ENCODE measurements around the gene ZFP42.
"Not testable (repeated sequence)": the region's sequence is repeated elsewhere in the genome, so short reads cannot be mapped to it uniquely, and the experiment has no call there.

The ZFP42 gene

GRCh38 chr4:187995322-187996207 is at the start of gene ZFP42:
ZFP42 (plus strand) TSS chr4:187995771; CDS start chr4:188002808, 7,037 bp downstream.
- DNase-seq = peak; percentile 36

GRCh38 chr4:187961171-187961570 is 34.4 kb upstream of the ZFP42 start:
- no peak for DNase-seq

GRCh38 chr4:187961961-187962360 is 33.6 kb upstream of the ZFP42 start:
- DNase-seq = no peak

- DNase-seq = no peak
Measured at GRCh38 chr4:187962926-187963325, 32.6 kb upstream of the ZFP42 start.

- DNase-seq = no peak
Measured at GRCh38 chr4:187965726-187966125, 29.8 kb upstream of the ZFP42 start.

- no peak for DNase-seq
Measured at GRCh38 chr4:187972135-187972534, 23.4 kb upstream of the ZFP42 start.

GRCh38 chr4:187983746-187984145 is 11.8 kb upstream of the ZFP42 start:
- no peak for DNase-seq

GRCh38 chr4:187992971-187993370 is 2.6 kb upstream of the ZFP42 start:
- DNase-seq = no peak

- DNase-seq = no peak
Measured at GRCh38 chr4:187993827-187994226, 1.7 kb upstream of the ZFP42 start.

- peak; percentile 52 for DNase-seq
Measured at GRCh38 chr4:187996502-187997177, 1.1 kb downstream of the ZFP42 start.

GRCh38 chr4:187997991-187998390 is 2.4 kb downstream of the ZFP42 start:
- not testable (repeated sequence) for DNase-seq

- DNase-seq = no peak
Measured at GRCh38 chr4:187999406-187999932, 3.9 kb downstream of the ZFP42 start.

- no peak for DNase-seq
Measured at GRCh38 chr4:188002323-188002722, 6.8 kb downstream of the ZFP42 start.

- no peak for DNase-seq
Measured at GRCh38 chr4:188002751-188003150, 7.2 kb downstream of the ZFP42 start.

GRCh38 chr4:188005561-188005960 is 10.0 kb downstream of the ZFP42 start:
- DNase-seq = no peak

GRCh38 chr4:188006285-188006848 is 10.8 kb downstream of the ZFP42 start:
- DNase-seq = no peak

GRCh38 chr4:188008377-188008776 is 12.8 kb downstream of the ZFP42 start:
- DNase-seq = peak; percentile 63

- no peak for DNase-seq
Measured at GRCh38 chr4:188012426-188012945, 16.9 kb downstream of the ZFP42 start.

GRCh38 chr4:188015025-188015940 is 19.7 kb downstream of the ZFP42 start:
- DNase-seq = no peak

- DNase-seq = no peak
Measured at GRCh38 chr4:188016754-188017153, 21.2 kb downstream of the ZFP42 start.

- no peak for DNase-seq
Measured at GRCh38 chr4:188018262-188018661, 22.7 kb downstream of the ZFP42 start.

Data from SHP77 treated with DMSO at 0.1 percent for 48 hours (cell line).